HepG2 (cell line): ENCODE results near the gene PRRT1. TPM values are rescaled to one million over a fixed set of nuclear protein-coding genes. Genes with fewer than 3 reads are reported as not detected.
A peak's percentile ranks its signal among the peaks of the same experiment; 100 is the strongest.

Experiments
- ATAC-seq: fragments of 200-7000 bp; cut with Tn5 transposase; 3 replicates; pipeline ENCODE4 v1.9.1; 2020; ENCODE audit warnings: mild to moderate bottlenecking, moderate library complexity
- BruUV-seq: library from RNA; stranded (reverse); fragments of 400-500 nt; replicated peaks from 2 replicates; lab custom pipeline; 2021; lab: Mats Ljungman, UMichigan
- CTCF ChIA-PET: fragments of 300-600 bp; formaldehyde crosslinking; extraction: SDS; loops from one replicate; lab custom pipeline; 2021; ENCODE audit warnings: low total read pairs, inconsistent platforms, low intra/inter-chr PET ratio; lab: Yijun Ruan, JAX
- POLR2A ChIA-PET: fragments of 350-600 bp; sonication (Branson Sonifier 250); formaldehyde crosslinking; loops from one replicate; lab custom pipeline; 2020; ENCODE audit warnings: antibody characterized with exemption, inconsistent platforms; lab: Yijun Ruan, JAX
- DNase-seq: peaks from one replicate; pipeline ENCODE4 v3.0.0-alpha.2; 2015; ENCODE audit warnings: low spot score
- FAIRE-seq: peaks from 3 replicates; lab custom pipeline; 2011; peaks lifted over from hg19 to GRCh38; lab: Jason Lieb, UNC
- H2AFZ ChIP-seq: one replicate; pipeline ENCODE4 v1.6.1; 2011; ENCODE audit warnings: low read length, inconsistent platforms
- H3K27ac ChIP-seq: fragments of 300-600 bp; 3 replicates; pipeline ENCODE4 v1.8.0; 2011; ENCODE audit warnings: mixed run types, mild to moderate bottlenecking, mixed read lengths, low read length, inconsistent platforms; ENCODE audit not compliant: insufficient read depth; ENCODE audit errors: extremely low read length
- H3K27me3 ChIP-seq, 2 experiments: fragments of 200-600 bp in 1 of 2; 2 replicates in 1 of 2; 3 replicates in 1 of 2; pipeline versions ENCODE4 v1.6.0 to v1.8.0; 2011; ENCODE audit warnings: low read length in 2 of 2, mild to moderate bottlenecking in 2 of 2, moderate library complexity in 2 of 2, inconsistent platforms in 1 of 2; ENCODE audit not compliant: insufficient read depth in 2 of 2, control insufficient read depth in 1 of 2
- H3K36me3 ChIP-seq, 2 experiments: fragments of 200-600 bp in 1 of 2; replicated peaks in 1 of 2; 2 replicates in 1 of 2; 3 replicates in 1 of 2; pipeline versions ENCODE4 v1.5.1 to v1.8.0; 2011; ENCODE audit warnings: low read length in 2 of 2, inconsistent platforms in 1 of 2; ENCODE audit not compliant: insufficient read depth in 2 of 2, control insufficient read depth in 1 of 2
- H3K4me1 ChIP-seq: 2 replicates; pipeline ENCODE4 v1.5.1; 2012; ENCODE audit warnings: low read length, inconsistent platforms; ENCODE audit not compliant: insufficient read depth
- H3K4me2 ChIP-seq: 2 replicates; pipeline ENCODE4 v1.6.0; 2011; ENCODE audit warnings: low read depth, low read length, inconsistent platforms
- H3K4me3 ChIP-seq, 3 experiments: fragments of 200-600 bp in 1 of 3; sonication (generic), shearing (Covaris generic) in 1 of 3; replicated peaks in 1 of 3; 2 replicates each; pipeline ENCODE4 v1.5.1; 2011 to 2016; ENCODE audit warnings: low read length in 3 of 3, inconsistent platforms in 2 of 3, low read depth in 2 of 3, mild to moderate bottlenecking in 2 of 3, control low read depth in 1 of 3, mixed read lengths in 1 of 3; ENCODE audit not compliant: insufficient read depth in 1 of 3
- H3K79me2 ChIP-seq: one replicate; pipeline ENCODE4 v1.6.1; 2011; ENCODE audit warnings: low read length, inconsistent platforms; ENCODE audit not compliant: insufficient read depth
- H3K9ac ChIP-seq: 2 replicates; pipeline ENCODE4 v1.6.0; 2011; ENCODE audit warnings: mild to moderate bottlenecking, low read depth, low read length, inconsistent platforms; ENCODE audit not compliant: insufficient read depth
- H3K9me3 ChIP-seq: 2 replicates; pipeline ENCODE4 v1.5.1; 2012; ENCODE audit warnings: mild to moderate bottlenecking, low read length
- H4K20me1 ChIP-seq: 2 replicates; pipeline ENCODE4 v1.6.0; 2011; ENCODE audit warnings: inconsistent platforms, mild to moderate bottlenecking, low read length, moderate library complexity; ENCODE audit not compliant: insufficient read depth
- CC2D1A ChIP-seq: sonication (generic); formaldehyde crosslinking; IDR thresholded peaks from 2 replicates; pipeline ENCODE4 v1.8.1; 2023; ENCODE audit warnings: mild to moderate bottlenecking, missing genetic modification reagents
- CEBPB ChIP-seq: IDR thresholded peaks from 2 replicates; pipeline ENCODE4 v1.6.1; 2011; ENCODE audit warnings: low read depth, low read length, improper control_type of control experiment, borderline replicate concordance
- CHD4 ChIP-seq: fragments of 200-600 bp; sonication (generic); IDR thresholded peaks from 2 replicates; pipeline ENCODE4 v1.7.0; 2017; ENCODE audit warnings: mild to moderate bottlenecking, low read length, borderline replicate concordance
- EZH2 ChIP-seq: conservative IDR thresholded peaks from 2 replicates; pipeline ENCODE4 v1.6.1; 2012; ENCODE audit warnings: mild to moderate bottlenecking, low read depth, low read length, moderate library complexity
- IRF1 ChIP-seq: sonication (generic); formaldehyde crosslinking; IDR thresholded peaks from 2 replicates; pipeline ENCODE4 v1.4.0; 2020; ENCODE audit warnings: low read depth, mild to moderate bottlenecking, missing genetic modification reagents
- PATZ1 ChIP-seq: sonication (generic); formaldehyde crosslinking; IDR thresholded peaks from 2 replicates; pipeline ENCODE4 v1.4.0; 2020; ENCODE audit warnings: missing genetic modification reagents
- PTBP1 ChIP-seq: fragments of 200-400 bp; formaldehyde crosslinking; IDR thresholded peaks from 2 replicates; pipeline ENCODE4 v1.6.1; 2018; ENCODE audit warnings: low read length, low read depth; ENCODE audit not compliant: poor library complexity, severe bottlenecking
- SUZ12 ChIP-seq: fragments of 150-350 bp; IDR thresholded peaks from 2 replicates; pipeline ENCODE4 v1.6.1; 2014; ENCODE audit warnings: low read depth, low read length
- ZNF468 ChIP-seq: sonication (generic); formaldehyde crosslinking; IDR thresholded peaks from 2 replicates; pipeline ENCODE4 v1.8.0; 2022; ENCODE audit warnings: mild to moderate bottlenecking, moderate library complexity, missing genetic modification reagents
- ZNF839 ChIP-seq: sonication (generic); formaldehyde crosslinking; IDR thresholded peaks from 2 replicates; pipeline ENCODE4 v1.4.0; 2020; ENCODE audit warnings: missing genetic modification reagents, mild to moderate bottlenecking, borderline replicate concordance
- whole genome bisulfite sequencing: methylation state at CpG from one replicate; pipeline ENCODE4 v1.1.6; 2017; ENCODE audit warnings: low lambda C conversion rate; 5-methylcytosine and 5-hydroxymethylcytosine counted together
- in situ Hi-C: cut with HindIII; loops from 2 replicates; pipeline ENCODE4 v1.10.0; 2017; ENCODE audit warnings: low pct_unique_long_range_greater_than_20kb; ENCODE audit not compliant: extremely low pct_ligation_motif_present
- intact Hi-C: fragments of 100-400 bp; cut with micrococcal nuclease; formaldehyde crosslinking; loops from one replicate; pipeline ENCODE4 v1.10.0; 2022; ENCODE audit not compliant: unreplicated experiment
- polyA plus RNA-seq, 8 experiments: library from polyadenylated mRNA; depleted of rRNA in 3 of 8; stranded (reverse) in 7 of 8; unstranded in 1 of 8; fragments of >200 nt; fragmentation: Illumina TruSeq in 4 of 8; extraction: Trizol in 4 of 8; gene quantifications; 2 replicates each; pipeline versions ENCODE4 v1.2.1 to v1.2.3, GENCODE V29; 2011 to 2016; ENCODE audit warnings: low read depth in 4 of 8, missing spikeins in 1 of 8, mixed read lengths in 1 of 8; ENCODE audit not compliant: insufficient read depth in 1 of 8
- total RNA-seq, 5 experiments: library from RNA; depleted of rRNA; stranded (reverse); fragments of >200 nt; fragmentation: Illumina TruSeq; extraction: Trizol; gene quantifications; 2 replicates each; pipeline ENCODE4 v1.2.3, GENCODE V29; 2016; ENCODE audit warnings: low read depth in 1 of 5
- TF ChIP-seq, protein P1 (sequence below): sonication (generic); formaldehyde crosslinking; conservative IDR thresholded peaks from 2 replicates; pipeline ENCODE4 v1.4.0; 2020; ENCODE audit warnings: mild to moderate bottlenecking, missing genetic modification reagents, moderate library complexity

Gene PRRT1
- total and polyA plus RNA-seq, 2 of the 13 experiments (the other 11 are each of a cell fraction or from before 2014, with no cell fraction given) = 0.64 to 1.4 TPM

- no TSS peak for BruUV-seq
- Histone ChIP-seq H3K27me3 (peaks cover 0 to 4% of the 10 kb centered on the region in 2 experiments; a peak in 2 of 5 replicates), H2AFZ (no peak overlapping the region), H3K27ac (peak overlapping the region; percentile 60), H3K9ac (peak overlapping the region; percentile 54; the same call in 1 of the 2 replicates), H3K4me2 (no peak overlapping the region), H3K9me3 (no peaks in the 10 kb centered on the region), H4K20me1 (no peaks in the 10 kb centered on the region), H3K4me3 (no peak overlapping the region), H3K79me2 (no peaks in the 10 kb centered on the region), H3K4me1 (peaks cover 18% of the 10 kb centered on the region), H3K36me3 (peaks cover 11 to 30% of the 10 kb centered on the region in 2 experiments)
- intact Hi-C loops (no loop called here), in situ Hi-C loops (no loop called here)
- FAIRE-seq (peak; percentile 81), DNase-seq (peak; percentile 80), ATAC-seq (peak; percentile 67)
- WGBS = 80% methylated on average over 9 of the region's 9 CpGs
- CTCF ChIA-PET = no interaction called here
- POLR2A ChIA-PET = interaction anchor here (2.3 kb wide), 1 partner anchor 15 kb away, joined by 17 read pairs; the partner anchor contains the start of genes ATF6B and FKBPL
- no peak for TF ChIP-seq CEBPB
- TF ChIP-seq EZH2 = no peak
- TF ChIP-seq IRF1 = no peak
- peak; percentile 61; the same call in 1 of the 2 replicates for TF ChIP-seq PATZ1 (CRISPR knock-in tag)
- TF ChIP-seq, protein P1, sequence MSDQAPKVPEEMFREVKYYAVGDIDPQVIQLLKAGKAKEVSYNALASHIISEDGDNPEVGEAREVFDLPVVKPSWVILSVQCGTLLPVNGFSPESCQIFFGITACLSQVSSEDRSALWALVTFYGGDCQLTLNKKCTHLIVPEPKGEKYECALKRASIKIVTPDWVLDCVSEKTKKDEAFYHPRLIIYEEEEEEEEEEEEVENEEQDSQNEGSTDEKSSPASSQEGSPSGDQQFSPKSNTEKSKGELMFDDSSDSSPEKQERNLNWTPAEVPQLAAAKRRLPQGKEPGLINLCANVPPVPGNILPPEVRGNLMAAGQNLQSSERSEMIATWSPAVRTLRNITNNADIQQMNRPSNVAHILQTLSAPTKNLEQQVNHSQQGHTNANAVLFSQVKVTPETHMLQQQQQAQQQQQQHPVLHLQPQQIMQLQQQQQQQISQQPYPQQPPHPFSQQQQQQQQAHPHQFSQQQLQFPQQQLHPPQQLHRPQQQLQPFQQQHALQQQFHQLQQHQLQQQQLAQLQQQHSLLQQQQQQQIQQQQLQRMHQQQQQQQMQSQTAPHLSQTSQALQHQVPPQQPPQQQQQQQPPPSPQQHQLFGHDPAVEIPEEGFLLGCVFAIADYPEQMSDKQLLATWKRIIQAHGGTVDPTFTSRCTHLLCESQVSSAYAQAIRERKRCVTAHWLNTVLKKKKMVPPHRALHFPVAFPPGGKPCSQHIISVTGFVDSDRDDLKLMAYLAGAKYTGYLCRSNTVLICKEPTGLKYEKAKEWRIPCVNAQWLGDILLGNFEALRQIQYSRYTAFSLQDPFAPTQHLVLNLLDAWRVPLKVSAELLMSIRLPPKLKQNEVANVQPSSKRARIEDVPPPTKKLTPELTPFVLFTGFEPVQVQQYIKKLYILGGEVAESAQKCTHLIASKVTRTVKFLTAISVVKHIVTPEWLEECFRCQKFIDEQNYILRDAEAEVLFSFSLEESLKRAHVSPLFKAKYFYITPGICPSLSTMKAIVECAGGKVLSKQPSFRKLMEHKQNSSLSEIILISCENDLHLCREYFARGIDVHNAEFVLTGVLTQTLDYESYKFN (CRISPR knock-in tag) = no peak
- TF ChIP-seq CC2D1A = no peak
- no peak for TF ChIP-seq ZNF839 (CRISPR knock-in tag)
- TF ChIP-seq PTBP1 = no peak
- no peak for TF ChIP-seq ZNF468 (CRISPR knock-in tag)
- TF ChIP-seq CHD4 = no peak
- no peak for TF ChIP-seq SUZ12
These were observed 38.1 kb downstream of the PRRT1 start for GRCh38 chr6:32113386-32114352.
